Endodermal cell (in vitro differentiated cells): ENCODE results near the gene FRYL. TPM values are rescaled to one million over a fixed set of nuclear protein-coding genes. Genes with fewer than 3 reads are reported as not detected.

Experiments
- DNase-seq: peaks from one replicate; pipeline ENCODE4 v3.0.0-alpha.2; 2017
- H3K27ac ChIP-seq: 2 replicates; pipeline ENCODE4 v1.5.1; 2013; ENCODE audit warnings: mild to moderate bottlenecking, low read depth, low read length, moderate library complexity
- H3K27me3 ChIP-seq: 2 replicates; pipeline ENCODE4 v1.6.1; 2013; ENCODE audit warnings: mild to moderate bottlenecking, low read length, moderate library complexity; ENCODE audit not compliant: insufficient read depth, control insufficient read depth, poor library complexity, severe bottlenecking
- H3K36me3 ChIP-seq: 2 replicates; pipeline ENCODE4 v1.7.0; 2013; ENCODE audit warnings: mild to moderate bottlenecking, low read length, moderate library complexity; ENCODE audit not compliant: control insufficient read depth, insufficient read depth
- H3K4me1 ChIP-seq: one replicate; pipeline ENCODE4 v1.7.0; 2013; ENCODE audit warnings: low read length; ENCODE audit not compliant: control insufficient read depth, insufficient read depth
- H3K4me3 ChIP-seq: 2 replicates; pipeline ENCODE4 v1.5.1; 2013; ENCODE audit warnings: mild to moderate bottlenecking, low read length, moderate library complexity
- H3K9ac ChIP-seq: 2 replicates; pipeline ENCODE4 v1.6.1; 2013; ENCODE audit warnings: mild to moderate bottlenecking, low read length, moderate library complexity; ENCODE audit not compliant: poor library complexity, severe bottlenecking; ENCODE audit errors: extremely low read depth
- H3K9me3 ChIP-seq: 2 replicates; pipeline ENCODE4 v1.6.1; 2013; ENCODE audit warnings: mild to moderate bottlenecking, low read length, moderate library complexity; ENCODE audit not compliant: control insufficient read depth
- H3K27ac Mint-ChIP-seq: 2 replicates; pipeline ENCODE4 v1.8.0; 2020; ENCODE audit warnings: mixed read lengths
- H3K27me3 Mint-ChIP-seq: 2 replicates; pipeline ENCODE4 v1.8.0; 2021; ENCODE audit warnings: mild to moderate bottlenecking, mixed read lengths; ENCODE audit not compliant: insufficient read depth
- H3K36me3 Mint-ChIP-seq: 2 replicates; pipeline ENCODE4 v1.8.0; 2020; ENCODE audit warnings: low read depth, mixed read lengths
- H3K4me1 Mint-ChIP-seq: 2 replicates; pipeline ENCODE4 v1.8.0; 2020; ENCODE audit warnings: mixed read lengths
- H3K4me3 Mint-ChIP-seq: 2 replicates; pipeline ENCODE4 v1.8.0; 2020; ENCODE audit warnings: mild to moderate bottlenecking, moderate library complexity, mixed read lengths
- H3K9me3 Mint-ChIP-seq: 2 replicates; pipeline ENCODE4 v1.8.0; 2020; ENCODE audit warnings: mild to moderate bottlenecking, mixed read lengths
- CTCF ChIP-seq: fragments of 200-600 bp; sonication (generic); conservative IDR thresholded peaks from 2 replicates; pipeline ENCODE4 v1.5.0; 2021; ENCODE audit warnings: antibody characterized with exemption, mild to moderate bottlenecking
- WGBS, 2 experiments: methylation state at CpG; one replicate each; pipeline versions ENCODE4 v1.1.5 to v1.1.7; 2013; ENCODE audit warnings: missing lambda C conversion rate in 2 of 2, mixed read lengths in 1 of 2; ENCODE audit not compliant: insufficient coverage in 1 of 2, insufficient read length in 1 of 2; 5-methylcytosine and 5-hydroxymethylcytosine counted together
- total RNA-seq, 2 donors: library from RNA; stranded (reverse); fragmentation: NEBNext Ultra II Directional in 1 of 2; extraction: Animal tissue kit (Norgen Biotek cat#: 25700) in 1 of 2; gene quantifications; 2 replicates in 1 of 2; 3 replicates in 1 of 2; pipeline ENCODE4 v1.2.1, GENCODE V29; 2021

FRYL gene
- total RNA-seq, 2 donors from 2014 or later, result 56.5 to 62.6 TPM

GRCh38 chr4:48706736-48707135 is 73.3 kb downstream of the FRYL start:
- Mint-ChIP-seq H3K4me1 (peaks cover 16% of the 10 kb centered on the region), H3K27ac (no peak overlapping the region), H3K36me3 (peaks cover 45% of the 10 kb centered on the region), H3K27me3 (no peaks in the 10 kb centered on the region), H3K4me3 (no peak overlapping the region), H3K9me3 (peaks cover 14% of the 10 kb centered on the region)
- Histone ChIP-seq H3K27ac (no peak overlapping the region), H3K9ac (no peak overlapping the region), H3K36me3 (peaks cover 23% of the 10 kb centered on the region), H3K9me3 (peaks cover 17% of the 10 kb centered on the region), H3K4me1 (no peaks in the 10 kb centered on the region), H3K27me3 (no peaks in the 10 kb centered on the region), H3K4me3 (no peak overlapping the region)
- DNase-seq, result no peak
- no peak for TF ChIP-seq CTCF

- no peak overlapping the region for H3K4me3 ChIP-seq
- H3K36me3 ChIP-seq, result peaks cover 22% of the 10 kb centered on the region
- no peak overlapping the region for H3K9ac ChIP-seq
- Mint-ChIP-seq H3K27me3 (no peaks in the 10 kb centered on the region), H3K27ac (no peak overlapping the region), H3K4me1 (peaks cover 16% of the 10 kb centered on the region), H3K9me3 (peaks cover 4% of the 10 kb centered on the region), H3K4me3 (no peak overlapping the region), H3K36me3 (peaks cover 38% of the 10 kb centered on the region)
- WGBS, 2 experiments, result 87 to 94% methylated on average over 2 to 3 of the region's 3 CpGs
- H3K4me1 ChIP-seq, result no peaks in the 10 kb centered on the region
- DNase-seq, result no peak
- H3K27ac ChIP-seq, result no peak overlapping the region
- no peaks in the 10 kb centered on the region for H3K27me3 ChIP-seq
- no peak for TF ChIP-seq CTCF
- peaks cover 12% of the 10 kb centered on the region for H3K9me3 ChIP-seq
Observed at GRCh38 chr4:48705609-48706008, 74.5 kb downstream of the FRYL start.

- H3K27ac Mint-ChIP-seq, result peak overlapping the region; percentile 22
Observed at GRCh38 chr4:48704091-48704802, 75.8 kb downstream of the FRYL start.

More at GRCh38 chr4:48704091-48704802, 75.8 kb downstream of the FRYL start:
- Histone ChIP-seq H3K36me3 (peaks cover 8% of the 10 kb centered on the region), H3K4me1 (no peaks in the 10 kb centered on the region), H3K27me3 (no peaks in the 10 kb centered on the region), H3K27ac (no peak overlapping the region), H3K4me3 (no peak overlapping the region), H3K9ac (no peak overlapping the region), H3K9me3 (peaks cover 4% of the 10 kb centered on the region)
- no peaks in the 10 kb centered on the region for H3K9me3 Mint-ChIP-seq
- H3K4me3 Mint-ChIP-seq, result no peak overlapping the region
- DNase-seq, result no peak
- H3K4me1 Mint-ChIP-seq, result peaks cover 20% of the 10 kb centered on the region
- 90 to 91% methylated on average over 2 to 4 of the region's 4 CpGs for WGBS, 2 experiments
- no peaks in the 10 kb centered on the region for H3K27me3 Mint-ChIP-seq
- H3K36me3 Mint-ChIP-seq, result peaks cover 24% of the 10 kb centered on the region
- TF ChIP-seq CTCF, result no peak
